ENCODE measurements around the gene MIGA2. TPM values are rescaled to one million over a fixed set of nuclear protein-coding genes. Genes with fewer than 3 reads are reported as not detected.

Gene MIGA2
- total and polyA plus RNA-seq, 2 of the 4 experiments (the other 2 are of a cell fraction), result 12.5 to 25.3 TPM

DNA sequence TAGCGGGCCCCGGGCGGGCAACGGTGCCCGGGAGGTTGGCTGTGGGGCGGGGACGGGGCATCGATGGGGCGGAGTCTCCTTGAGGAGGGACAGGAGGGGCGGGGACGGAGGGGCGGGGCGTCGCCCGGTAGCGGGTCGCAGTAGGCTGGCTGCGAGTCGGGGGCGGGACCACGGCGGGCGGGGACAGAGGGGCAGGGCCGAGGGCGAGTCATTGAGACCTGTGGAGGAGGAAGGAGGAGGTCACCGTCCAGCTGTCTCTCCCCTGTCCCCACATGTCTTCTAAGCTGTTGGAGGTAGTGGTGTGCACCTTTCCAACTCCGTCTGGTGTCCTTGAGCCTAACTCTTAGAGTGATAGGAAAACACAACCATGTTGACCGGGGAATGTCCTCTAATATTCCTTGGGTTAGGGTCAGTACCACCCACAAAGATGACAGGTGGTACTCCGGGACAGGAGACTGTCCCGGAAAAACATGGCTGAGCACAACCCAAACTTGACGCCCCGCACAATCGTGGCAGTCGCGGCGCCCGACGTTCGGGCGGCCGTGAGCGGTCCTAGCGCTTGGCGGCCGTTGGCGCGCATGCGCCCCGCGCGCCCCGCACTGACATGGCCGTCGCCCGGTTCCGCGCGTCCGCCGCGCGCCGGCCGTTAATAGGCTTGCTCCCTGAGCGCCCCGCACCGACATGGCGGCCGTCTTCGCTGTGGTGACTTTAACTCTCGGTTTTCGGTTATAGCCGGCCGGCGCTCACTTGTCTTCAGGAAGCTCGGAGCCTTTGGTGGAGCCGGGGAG, 74.5 kb downstream of the MIGA2 start, which contains the start of the genes CRAT and PTPA (continued):
- TF ChIP-seq RCOR1 (IDR thresholded peaks at IDR 0.05; ENCODE audit: insufficient replicate concordance, low read length) (no peak), CEBPB (IDR thresholded peaks at IDR 0.05; ENCODE audit: low read depth, low read length) (no peak)

DNA sequence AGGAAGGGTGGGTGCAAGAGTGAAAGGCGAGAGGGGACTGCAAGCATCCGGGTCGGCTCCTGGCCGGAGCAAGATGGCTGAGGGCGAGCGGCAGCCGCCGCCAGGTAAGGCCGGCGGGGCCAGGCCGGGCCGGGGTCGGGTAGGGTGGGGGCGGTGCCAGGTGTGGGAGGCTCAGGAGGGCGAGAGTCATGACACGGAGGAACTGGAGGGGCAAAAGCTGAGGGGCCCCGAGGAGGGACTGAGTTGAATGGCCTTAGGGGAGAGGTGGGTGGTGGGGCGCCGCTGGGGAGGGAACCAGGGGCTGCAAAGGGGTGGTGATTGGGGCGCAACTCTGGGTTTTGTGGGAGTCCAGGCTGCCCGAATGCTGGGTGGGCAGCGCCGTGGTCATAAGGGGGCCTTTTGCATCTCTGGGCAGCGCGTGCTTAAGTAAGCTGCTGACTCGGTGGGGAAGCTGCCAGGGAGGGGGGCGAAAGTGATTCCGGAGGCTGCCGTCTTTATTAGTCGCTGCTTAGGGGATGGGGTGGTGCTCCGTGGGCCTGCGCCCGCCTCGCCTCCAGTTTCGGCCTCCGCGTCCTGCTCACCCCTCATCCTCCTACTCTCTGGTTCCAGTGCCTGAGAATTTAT, 75.2 kb downstream of the MIGA2 start:
- no peak for TF ChIP-seq USF2 (IDR thresholded peaks at IDR 0.05; ENCODE audit: low read depth, low read length)
- TF ChIP-seq RCOR1 (IDR thresholded peaks at IDR 0.05; ENCODE audit: insufficient replicate concordance, low read length), result no peak
- TF ChIP-seq CHD1 (IDR thresholded peaks at IDR 0.05; ENCODE audit: low read depth, low read length), result no peak
- TF ChIP-seq BHLHE40 (IDR thresholded peaks at IDR 0.05; ENCODE audit: low read depth, low read length), result no peak
- no peak for TF ChIP-seq MAFK (IDR thresholded peaks at IDR 0.05; ENCODE audit: low read depth, low read length)
- TF ChIP-seq POLR2A (IDR thresholded peaks at IDR 0.05; ENCODE audit: low read depth, low read length), result no peak
- 0 out of 2 replicates have a peak, but pooled peaks have one; percentile 51 for TF ChIP-seq MAZ (IDR thresholded peaks at IDR 0.05; ENCODE audit: borderline replicate concordance, low read depth, low read length)
- TF ChIP-seq RAD21 (IDR thresholded peaks at IDR 0.05; ENCODE audit: low read length), result no peak
- TF ChIP-seq MXI1 (IDR thresholded peaks at IDR 0.05; ENCODE audit: borderline replicate concordance, low read depth, low read length), result 0 out of 2 replicates have a peak, but pooled peaks have one; percentile 35
- peaks cover 29 to 72% of the 10 kb centered on the region in 2 experiments for H3K79me1 ChIP-seq (ENCODE audit: low read depth in 1 of 2, low read length in 2 of 2)
- 0 out of 2 replicates have a peak, but pooled peaks cover 3% of the 10 kb centered on the region for H3K9me1 ChIP-seq (ENCODE audit: insufficient read depth, low read length)
- peak overlapping the region; percentile 91 for H3K27ac ChIP-seq (ENCODE audit: insufficient read depth, low read length)
- peak overlapping the region; percentile 91 for H4K91ac ChIP-seq (ENCODE audit: insufficient read depth, low read depth, low read length)
- peak overlapping the region; percentile 78 for H3K23ac ChIP-seq (ENCODE audit: low read depth, low read length)
- 0% methylated on average over 15 of the region's 37 CpGs; no CpG with 5 or more reads in 1 of the 2 experiments for WGBS, 2 experiments (ENCODE audit: extremely low coverage in 2 of 2, insufficient read length in 1 of 2)
- peak overlapping the region; percentile 96 for H2AFZ ChIP-seq (replicated peaks; ENCODE audit: low read length, poor library complexity)
- peak overlapping the region; percentile 93 for H3K4me3 ChIP-seq (ENCODE audit: insufficient read depth, low read depth, low read length)
- dilution Hi-C loops (cut with HindIII; ENCODE audit: low sequenced_read_pairs, unreplicated experiment), result no loop called here
- peak overlapping the region; percentile 99 for H2AK9ac ChIP-seq (replicated peaks; ENCODE audit: low read depth, low read length, poor library complexity)
- peak overlapping the region; percentile 78 for H3K18ac ChIP-seq (ENCODE audit: low read depth, low read length)
- H3K14ac ChIP-seq (replicated peaks; ENCODE audit: low read depth, low read length), result peak overlapping the region; percentile 97
- H2AK5ac ChIP-seq (ENCODE audit: low read depth, low read length), result peak overlapping the region; percentile 65; the same call in 1 of the 2 replicates
- H2BK20ac ChIP-seq (ENCODE audit: low read depth, low read length), result no peak overlapping the region
- in situ Hi-C loops (cut with MboI; ENCODE audit: low sequenced_read_pairs), result no loop called here
- POLR2A ChIA-PET (ENCODE audit: unreplicated experiment), result no interaction called here
- peak; percentile 45 for DNase-seq
- intact Hi-C loops (cut with micrococcal nuclease), result no loop called here
- ATAC-seq (ENCODE audit: low read depth), result peak; percentile 16
- H3K36me3 ChIP-seq (ENCODE audit: control insufficient read depth, insufficient read depth, low read length), result peaks cover 13% of the 10 kb centered on the region
- peak overlapping the region; percentile 82 for H3K9ac ChIP-seq (ENCODE audit: low read depth, low read length)
- peak overlapping the region; percentile 86 for H2BK120ac ChIP-seq (ENCODE audit: low read depth, low read length)
- H3K4ac ChIP-seq (ENCODE audit: low read depth, low read length), result peak overlapping the region; percentile 93
- H3K4me2 ChIP-seq (ENCODE audit: low read depth, low read length), result peak overlapping the region; percentile 97
- no peaks in the 10 kb centered on the region for H3K27me3 ChIP-seq (ENCODE audit: control insufficient read depth, insufficient read depth, low read length)
- CTCF ChIA-PET, result interaction anchor here (1.1 kb wide), 1 partner anchor 9 kb away, joined by 3 read pairs; no protein-coding TSS in a partner anchor
- H3K4me1 ChIP-seq (ENCODE audit: control insufficient read depth, insufficient read depth, low read length), result peaks cover 7% of the 10 kb centered on the region
- H4K5ac ChIP-seq (ENCODE audit: low read depth, low read length), result peak overlapping the region; percentile 87
- peak overlapping the region; percentile 67; the same call in 1 of the 3 replicates for H2BK15ac ChIP-seq (ENCODE audit: low read depth, low read length)
- H3K9me3 ChIP-seq (ENCODE audit: control insufficient read depth, insufficient read depth, low read length), result no peaks in the 10 kb centered on the region
- H3K56ac ChIP-seq (ENCODE audit: extremely low read depth, insufficient read depth, low read length), result peak overlapping the region; percentile 95
- H4K20me1 ChIP-seq (ENCODE audit: insufficient read depth, low read length), result peaks cover 4% of the 10 kb centered on the region
- peak overlapping the region; percentile 93 for H2BK5ac ChIP-seq (ENCODE audit: low read depth, low read length, poor library complexity, severe bottlenecking)
- no TSS peak for BruUV-seq (replicated peaks)
- H4K8ac ChIP-seq (ENCODE audit: low read depth in 2 of 2, low read length in 2 of 2), result peak overlapping the region; percentile 79 to 97; a peak in 3 of 4 replicates

Data from IMR-90 (cell line).